CD4-positive, CD25-positive, alpha-beta regulatory T cell (primary cell): Measurements from ENCODE around the gene ELOVL6. TPM values are rescaled to one million over a fixed set of nuclear protein-coding genes. Genes with fewer than 3 reads are reported as not detected.
"Not testable (repeated sequence)": the region's sequence is repeated elsewhere in the genome, so short reads cannot be mapped to it uniquely, and the experiment has no call there.

Experiments used
- ATAC-seq, 2 donors: fragments of 150-1000 bp; cut with Tn5 transposase; one replicate each; pipeline ENCODE4 v1.10.0; 2021; ENCODE audit warnings: low read depth in 2 of 2, moderate number of reproducible peaks in 2 of 2, moderate library complexity in 1 of 2
- DNase-seq, 3 donors: peaks; one replicate each; pipeline versions ENCODE4 v3.0.0 to v3.0.0-alpha.2; 2012 to 2022; ENCODE audit warnings: mixed read lengths in 1 of 3
- H3K27ac ChIP-seq: one replicate; pipeline ENCODE4 v1.7.0; 2013; ENCODE audit warnings: mild to moderate bottlenecking, low read length; ENCODE audit not compliant: insufficient read depth, poor library complexity, severe bottlenecking
- H3K27me3 ChIP-seq: one replicate; pipeline ENCODE4 v1.7.0; 2013; ENCODE audit warnings: low read length; ENCODE audit not compliant: control insufficient read depth, insufficient read depth
- H3K36me3 ChIP-seq: one replicate; pipeline ENCODE4 v1.7.0; 2013; ENCODE audit warnings: mild to moderate bottlenecking, low read length, moderate library complexity; ENCODE audit not compliant: control insufficient read depth, insufficient read depth
- H3K4me1 ChIP-seq: 2 replicates; pipeline ENCODE4 v1.7.0; 2013; ENCODE audit warnings: mild to moderate bottlenecking, low read length; ENCODE audit not compliant: insufficient read depth, control insufficient read depth, poor library complexity, severe bottlenecking
- H3K4me3 ChIP-seq: one replicate; pipeline ENCODE4 v1.7.0; 2013; ENCODE audit warnings: low read depth, mild to moderate bottlenecking, low read length, moderate library complexity
- H3K9me3 ChIP-seq, 2 experiments: 1 replicate in 1 of 2; 2 replicates in 1 of 2; pipeline ENCODE4 v1.7.0; 2013; ENCODE audit warnings: low read length in 2 of 2, mild to moderate bottlenecking in 1 of 2, moderate library complexity in 1 of 2; ENCODE audit not compliant: control insufficient read depth in 2 of 2
- H3K27ac Mint-ChIP-seq, 3 donors: one replicate each; pipeline ENCODE4 v1.8.0; 2020 to 2022; ENCODE audit warnings: mild to moderate bottlenecking in 3 of 3, mixed read lengths in 3 of 3, moderate library complexity in 2 of 3
- H3K27me3 Mint-ChIP-seq: one replicate; pipeline ENCODE4 v1.8.0; 2022; ENCODE audit warnings: mild to moderate bottlenecking, mixed read lengths
- H3K36me3 Mint-ChIP-seq: one replicate; pipeline ENCODE4 v1.8.0; 2020; ENCODE audit warnings: mixed read lengths
- H3K4me1 Mint-ChIP-seq, 4 donors: one replicate each; pipeline ENCODE4 v1.8.0; 2020 to 2022; ENCODE audit warnings: mixed read lengths in 4 of 4, mild to moderate bottlenecking in 1 of 4
- H3K4me3 Mint-ChIP-seq, 4 donors: one replicate each; pipeline ENCODE4 v1.8.0; 2020 to 2022; ENCODE audit warnings: mild to moderate bottlenecking in 4 of 4, mixed read lengths in 4 of 4, moderate library complexity in 3 of 4
- H3K9me3 Mint-ChIP-seq, 7 donors: one replicate each; pipeline ENCODE4 v1.8.0; 2020 to 2022; ENCODE audit warnings: mixed read lengths in 7 of 7, mild to moderate bottlenecking in 3 of 7, moderate library complexity in 2 of 7
- polyA plus RNA-seq, 4 donors: library from polyadenylated mRNA; unstranded; fragments of 300-500 nt; fragmentation: Illumina TruSeq; gene quantifications; one replicate each; pipeline ENCODE4 v1.2.3, GENCODE V29; 2021
- total RNA-seq: library from RNA; stranded (reverse); gene quantifications from one replicate; pipeline ENCODE4 v1.2.3, GENCODE V29; 2022

The ELOVL6 gene
- total RNA-seq, result 0.52 TPM
- polyA plus RNA-seq, result 1 to 10 TPM in 1 of 4 donors, under 1 TPM in 2, not detected in 1; 0.03 to 1.0 (median 0.25) TPM

- peaks cover 2% of the 10 kb centered on the region for H3K27me3 ChIP-seq
- H3K27me3 Mint-ChIP-seq, result peaks cover 33% of the 10 kb centered on the region
- no peaks in the 10 kb centered on the region for H3K9me3 ChIP-seq
- H3K4me3 Mint-ChIP-seq, result peak within 1 kb of the TSS; percentile 96 to 99 (median 98)
- H3K36me3 ChIP-seq, result no peaks in the 10 kb centered on the region
- H3K4me1 ChIP-seq, result peaks cover 20% of the 10 kb centered on the region
- no peaks in the 10 kb centered on the region for H3K36me3 Mint-ChIP-seq
- H3K9me3 Mint-ChIP-seq, result peaks cover 0 to 4% (median 0%) of the 10 kb centered on the region in 7 donors
- H3K4me3 ChIP-seq, result peak within 1 kb of the TSS; percentile 95
- DNase-seq (peak in 2 of 3 donors; percentile 9 to 26), ATAC-seq (no peak)
- H3K27ac Mint-ChIP-seq, result peak within 1 kb of the TSS; percentile 89 to 91 (median 90)
- peaks cover 8 to 27% (median 18%) of the 10 kb centered on the region in 4 donors for H3K4me1 Mint-ChIP-seq
- no peak within 1 kb of the TSS for H3K27ac ChIP-seq
These were observed at the start of gene ELOVL6 for GRCh38 chr4:110198435-110199416. Gene ELOVL6 (minus strand): TSS chr4:110198615. CDS start chr4:110198335, 280 bp downstream.

GRCh38 chr4:110248100-110248499 lies 49.7 kb upstream of the ELOVL6 start:
- DNase-seq (no peak), ATAC-seq (no peak)
- H3K27ac Mint-ChIP-seq, result no peak overlapping the region
- Histone ChIP-seq H3K36me3 (no peaks in the 10 kb centered on the region), H3K4me1 (no peaks in the 10 kb centered on the region), H3K4me3 (no peak overlapping the region), H3K9me3 (no peaks in the 10 kb centered on the region), H3K27me3 (peaks cover 3% of the 10 kb centered on the region), H3K27ac (no peak overlapping the region)
- H3K4me1 Mint-ChIP-seq, result no peaks in the 10 kb centered on the region
- no peaks in the 10 kb centered on the region for H3K9me3 Mint-ChIP-seq
- peaks cover 11% of the 10 kb centered on the region for H3K27me3 Mint-ChIP-seq
- no peak overlapping the region for H3K4me3 Mint-ChIP-seq
- no peaks in the 10 kb centered on the region for H3K36me3 Mint-ChIP-seq

GRCh38 chr4:110247591-110247990 lies 49.2 kb upstream of the ELOVL6 start:
- Histone ChIP-seq H3K4me3 (no peak overlapping the region), H3K36me3 (no peaks in the 10 kb centered on the region), H3K27ac (no peak overlapping the region), H3K9me3 (no peaks in the 10 kb centered on the region), H3K27me3 (peaks cover 3% of the 10 kb centered on the region), H3K4me1 (no peaks in the 10 kb centered on the region)
- H3K36me3 Mint-ChIP-seq, result no peaks in the 10 kb centered on the region
- no peak for ATAC-seq
- no peaks in the 10 kb centered on the region for H3K4me1 Mint-ChIP-seq
- H3K27ac Mint-ChIP-seq, result no peak overlapping the region
- H3K4me3 Mint-ChIP-seq, result no peak overlapping the region
- H3K27me3 Mint-ChIP-seq, result peaks cover 11% of the 10 kb centered on the region
- no peaks in the 10 kb centered on the region for H3K9me3 Mint-ChIP-seq
- no peak for DNase-seq

- H3K27ac Mint-ChIP-seq, result no peak overlapping the region
- no peaks in the 10 kb centered on the region for H3K36me3 Mint-ChIP-seq
- peaks cover 17% of the 10 kb centered on the region for H3K27me3 Mint-ChIP-seq
- H3K4me1 ChIP-seq, result no peaks in the 10 kb centered on the region
- no peak for DNase-seq
- no peak overlapping the region for H3K27ac ChIP-seq
- H3K4me3 ChIP-seq, result no peak overlapping the region
- H3K4me1 Mint-ChIP-seq, result no peaks in the 10 kb centered on the region
- no peaks in the 10 kb centered on the region for H3K9me3 Mint-ChIP-seq
- H3K36me3 ChIP-seq, result no peaks in the 10 kb centered on the region
- no peaks in the 10 kb centered on the region for H3K9me3 ChIP-seq
- H3K27me3 ChIP-seq, result peaks cover 3% of the 10 kb centered on the region
- no peak overlapping the region for H3K4me3 Mint-ChIP-seq
- ATAC-seq, result no peak
These were observed 47.2 kb upstream of the ELOVL6 start for GRCh38 chr4:110245577-110245976.

- no peak overlapping the region for H3K27ac Mint-ChIP-seq
- no peaks in the 10 kb centered on the region for H3K36me3 Mint-ChIP-seq
- Histone ChIP-seq H3K27ac (no peak overlapping the region), H3K36me3 (no peaks in the 10 kb centered on the region), H3K4me1 (no peaks in the 10 kb centered on the region), H3K4me3 (no peak overlapping the region), H3K27me3 (peaks cover 4% of the 10 kb centered on the region), H3K9me3 (no peaks in the 10 kb centered on the region)
- H3K27me3 Mint-ChIP-seq, result peaks cover 10% of the 10 kb centered on the region
- DNase-seq, result no peak
- no peak overlapping the region for H3K4me3 Mint-ChIP-seq
- peaks cover 0 to 5% (median 0%) of the 10 kb centered on the region in 7 donors for H3K9me3 Mint-ChIP-seq
- H3K4me1 Mint-ChIP-seq, result peaks cover 0 to 2% (median 0%) of the 10 kb centered on the region in 4 donors
- ATAC-seq, result no peak
These were observed 37.9 kb upstream of the ELOVL6 start for GRCh38 chr4:110236324-110236723.

- not testable (repeated sequence) for H3K27me3 ChIP-seq, H3K27ac Mint-ChIP-seq, H3K27me3 Mint-ChIP-seq, H3K27ac ChIP-seq, H3K4me1 Mint-ChIP-seq, H3K4me1 ChIP-seq, H3K9me3 Mint-ChIP-seq, H3K9me3 ChIP-seq, H3K36me3 Mint-ChIP-seq, H3K36me3 ChIP-seq, H3K4me3 ChIP-seq, ATAC-seq, H3K4me3 Mint-ChIP-seq, DNase-seq
These were observed 35.2 kb upstream of the ELOVL6 start for GRCh38 chr4:110233581-110233980.

- Mint-ChIP-seq H3K36me3 (no peaks in the 10 kb centered on the region), H3K4me3 (no peak overlapping the region), H3K4me1 (peaks cover 0 to 2% (median 0%) of the 10 kb centered on the region in 4 donors), H3K27ac (no peak overlapping the region), H3K9me3 (peaks cover 0 to 5% (median 0%) of the 10 kb centered on the region in 7 donors), H3K27me3 (no peaks in the 10 kb centered on the region)
- DNase-seq (no peak), ATAC-seq (no peak)
- Histone ChIP-seq H3K27ac (no peak overlapping the region), H3K9me3 (no peaks in the 10 kb centered on the region), H3K27me3 (no peaks in the 10 kb centered on the region), H3K4me3 (no peak overlapping the region), H3K36me3 (no peaks in the 10 kb centered on the region), H3K4me1 (no peaks in the 10 kb centered on the region)
These were observed 33.5 kb upstream of the ELOVL6 start for GRCh38 chr4:110231869-110232268.
